ENCODE data around the gene DRC1.

DRC1 gene

DNA sequence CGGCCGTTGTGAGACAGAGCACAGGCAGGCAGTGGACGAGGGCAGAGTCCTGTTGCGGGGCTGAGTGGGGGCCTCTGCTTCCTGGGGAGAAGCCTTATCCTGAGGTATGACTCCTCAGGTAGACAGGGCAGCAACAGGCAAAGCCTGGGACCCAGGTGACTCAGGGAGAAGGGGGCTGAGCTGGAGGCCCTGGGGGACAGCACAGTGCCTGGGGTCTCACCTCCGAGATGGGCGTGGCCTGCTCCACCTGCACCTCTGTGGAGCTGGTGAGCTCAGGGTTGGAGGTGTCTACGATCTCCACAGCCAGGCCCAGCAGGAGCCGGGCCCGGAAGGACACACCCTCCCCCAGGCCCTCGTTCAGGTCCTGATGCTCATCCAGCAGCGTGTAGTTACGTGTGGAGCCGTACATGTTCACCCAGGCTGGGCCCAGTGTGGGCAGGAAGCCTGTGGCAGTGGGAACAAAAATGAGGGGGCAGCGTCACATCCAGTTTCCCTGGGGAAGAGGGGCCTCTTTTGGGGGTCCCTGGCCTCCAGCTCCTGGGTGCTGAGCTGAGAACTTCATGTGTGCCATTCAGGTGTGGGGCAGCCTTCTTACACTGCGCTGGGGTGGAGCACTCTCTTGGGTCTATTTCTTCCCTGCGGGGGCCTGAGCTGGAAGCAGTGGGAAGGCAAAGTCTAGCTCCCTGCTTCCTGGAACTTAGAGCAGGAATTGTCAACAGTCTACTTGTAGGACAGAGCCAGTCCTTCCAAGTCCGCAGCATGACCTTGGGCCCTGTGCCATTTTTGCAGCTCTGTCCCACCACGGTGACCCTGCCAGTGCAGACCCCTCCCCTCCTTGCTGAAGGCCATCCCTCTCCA lies 79.1 kb downstream of the DRC1 start:
- Histone ChIP-seq H3K27ac (no peak overlapping the region), H3K36me3 (replicated peaks) (no peaks in the 10 kb centered on the region), H3K27me3 (replicated peaks) (no peaks in the 10 kb centered on the region), H3K4me3 (ENCODE audit: low read depth, low read length) (no peak overlapping the region)
- TF ChIP-seq CTCF (IDR thresholded peaks at IDR 0.05; ENCODE audit: low read depth, low read length, missing control alignments), result no peak
- in situ Hi-C loops (cut with HindIII; ENCODE audit: low pct_ligation_motif_present, low sequenced_read_pairs), result no loop called here
- no peak for DNase-seq

- Histone ChIP-seq H3K4me3 (ENCODE audit: low read depth, low read length) (no peak overlapping the region), H3K27me3 (replicated peaks) (no peaks in the 10 kb centered on the region), H3K36me3 (replicated peaks) (no peaks in the 10 kb centered on the region), H3K27ac (no peak overlapping the region)
- DNase-seq, result no peak
- TF ChIP-seq CTCF (IDR thresholded peaks at IDR 0.05; ENCODE audit: low read depth, low read length, missing control alignments), result no peak
- in situ Hi-C loops (cut with HindIII; ENCODE audit: low pct_ligation_motif_present, low sequenced_read_pairs), result no loop called here
Measured at GRCh38 chr2:26481706-26482105, 80.0 kb downstream of the DRC1 start.

DNA sequence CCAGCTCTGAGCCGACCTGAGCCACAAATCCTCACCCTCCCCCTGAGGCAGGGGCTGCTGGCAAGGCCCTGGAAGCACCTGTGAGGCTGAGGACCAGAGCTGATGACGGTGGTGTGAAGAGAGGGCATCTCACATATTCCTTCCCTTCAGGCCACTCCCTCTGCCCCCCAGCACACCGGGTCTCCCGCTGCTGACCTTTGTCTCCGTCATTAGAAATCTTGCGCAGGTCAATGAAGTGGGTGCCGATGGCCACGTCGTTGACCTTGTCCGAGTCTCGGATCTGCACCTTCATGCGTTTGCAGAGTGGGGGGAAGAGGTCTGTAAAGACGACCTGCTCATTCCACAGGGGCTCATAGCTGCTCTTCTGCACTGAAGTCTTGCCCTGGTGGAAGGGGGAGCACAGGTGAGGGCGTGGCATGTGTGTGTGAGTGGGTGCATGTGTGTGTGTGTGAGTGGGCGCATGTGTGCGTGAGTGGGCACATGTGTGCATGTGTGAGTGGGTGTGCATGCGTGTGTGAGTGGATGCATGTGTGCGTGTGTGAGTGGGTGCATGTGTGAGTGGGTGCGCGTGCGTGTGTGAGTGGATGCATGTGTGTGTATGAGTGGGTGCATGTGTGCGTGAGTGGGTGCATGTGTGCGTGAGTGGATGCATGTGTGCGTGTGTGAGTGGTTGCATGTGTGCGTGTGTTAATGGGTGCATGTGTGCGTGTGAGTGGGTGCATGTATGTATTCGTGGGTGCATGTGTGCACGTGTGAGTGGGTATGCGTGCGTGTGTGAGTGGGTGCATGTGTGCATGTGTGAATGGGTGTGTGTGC lies 80.7 kb downstream of the DRC1 start:
- no peak for DNase-seq
- H3K4me3 ChIP-seq (ENCODE audit: low read depth, low read length), result no peak overlapping the region
- TF ChIP-seq CTCF (IDR thresholded peaks at IDR 0.05; ENCODE audit: low read depth, low read length, missing control alignments), result no peak
- H3K27ac ChIP-seq, result no peak overlapping the region
- in situ Hi-C loops (cut with HindIII; ENCODE audit: low pct_ligation_motif_present, low sequenced_read_pairs), result no loop called here
- no peaks in the 10 kb centered on the region for H3K36me3 ChIP-seq (replicated peaks)
- H3K27me3 ChIP-seq (replicated peaks), result no peaks in the 10 kb centered on the region

- no peak for TF ChIP-seq CTCF (IDR thresholded peaks at IDR 0.05; ENCODE audit: low read depth, low read length, missing control alignments)
- DNase-seq, result no peak
- Histone ChIP-seq H3K36me3 (replicated peaks) (no peaks in the 10 kb centered on the region), H3K27me3 (replicated peaks) (no peaks in the 10 kb centered on the region), H3K4me3 (ENCODE audit: low read depth, low read length) (no peak overlapping the region), H3K27ac (no peak overlapping the region)
- in situ Hi-C loops (cut with HindIII; ENCODE audit: low pct_ligation_motif_present, low sequenced_read_pairs), result no loop called here
Measured at GRCh38 chr2:26483027-26483326, 81.3 kb downstream of the DRC1 start.

DNA sequence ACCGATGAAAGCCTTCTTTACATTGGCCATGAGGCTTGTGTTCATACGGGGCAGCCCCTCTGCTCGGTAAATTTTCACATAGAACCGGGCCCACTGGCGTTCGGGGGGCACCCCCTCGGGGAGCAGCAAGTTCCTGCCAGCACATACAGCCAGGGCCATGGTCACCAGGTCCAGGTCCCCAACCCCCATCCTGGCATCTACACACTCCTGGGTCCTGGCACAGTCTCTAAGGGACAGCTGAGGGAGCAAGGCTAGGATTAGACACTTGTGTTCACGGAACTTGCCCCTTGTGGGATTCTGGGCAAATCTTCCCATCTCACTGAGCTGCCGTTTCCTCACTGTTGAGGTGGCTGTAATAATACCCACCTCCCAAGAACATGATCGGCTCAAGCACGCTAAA lies 81.8 kb downstream of the DRC1 start:
- Histone ChIP-seq H3K4me3 (ENCODE audit: low read depth, low read length) (no peak overlapping the region), H3K27me3 (replicated peaks) (no peaks in the 10 kb centered on the region), H3K27ac (no peak overlapping the region), H3K36me3 (replicated peaks) (no peaks in the 10 kb centered on the region)
- in situ Hi-C loops (cut with HindIII; ENCODE audit: low pct_ligation_motif_present, low sequenced_read_pairs), result no loop called here
- no peak for DNase-seq
- no peak for TF ChIP-seq CTCF (IDR thresholded peaks at IDR 0.05; ENCODE audit: low read depth, low read length, missing control alignments)
